ENCODE results near the gene VPS41. TPM values are rescaled to one million over a fixed set of nuclear protein-coding genes. Genes with fewer than 3 reads are reported as not detected.

The VPS41 gene
- total RNA-seq, 2 donors from 2014 or later: 15.6 to 18.1 TPM

GRCh38 chr7:38920731-38921130 is 11.7 kb upstream of the VPS41 start:
- Histone ChIP-seq H3K36me3 (no peaks in the 10 kb centered on the region), H3K4me3 (no peak overlapping the region), H3K27me3 (no peaks in the 10 kb centered on the region), H3K27ac (no peak overlapping the region), H3K4me1 (no peaks in the 10 kb centered on the region), H3K9me3 (no peaks in the 10 kb centered on the region)
- no peak for DNase-seq (ENCODE audit: low spot score)
- no peak for TF ChIP-seq CTCF (IDR thresholded peaks at IDR 0.05)

GRCh38 chr7:38916396-38916795 is 7.4 kb upstream of the VPS41 start:
- no peaks in the 10 kb centered on the region for H3K4me1 ChIP-seq
- H3K36me3 ChIP-seq: no peaks in the 10 kb centered on the region
- H3K27me3 ChIP-seq: no peaks in the 10 kb centered on the region
- no peak overlapping the region for H3K27ac ChIP-seq
- TF ChIP-seq CTCF (IDR thresholded peaks at IDR 0.05): no peak
- H3K9me3 ChIP-seq: no peaks in the 10 kb centered on the region
- DNase-seq (ENCODE audit: low spot score): no peak
- H3K4me3 ChIP-seq: no peak overlapping the region

DNA sequence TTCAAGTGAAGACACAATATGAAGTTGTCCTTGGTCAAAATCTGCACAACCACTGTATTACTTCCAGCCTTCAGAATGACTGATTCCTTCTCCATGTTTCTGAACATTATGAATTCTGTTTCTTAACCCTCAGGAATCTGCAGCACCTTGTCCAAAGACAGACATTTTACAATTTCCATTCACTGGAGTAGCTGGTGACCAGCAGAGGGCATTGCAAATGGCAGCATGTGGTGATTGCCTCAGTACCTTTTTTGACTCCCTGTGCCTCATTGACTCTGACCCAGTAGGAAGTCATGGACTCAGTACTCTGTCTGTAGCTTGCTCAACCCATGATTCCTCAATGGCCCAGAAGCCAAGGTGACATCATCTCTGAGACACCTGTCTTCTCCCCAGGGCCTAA is 879 bp upstream of the VPS41 start:
- DNase-seq (ENCODE audit: low spot score): no peak
- no peak overlapping the region for H3K27ac ChIP-seq
- peaks cover 0 to 6% of the 10 kb centered on the region in 2 donors for H3K4me1 ChIP-seq
- no peaks in the 10 kb centered on the region for H3K36me3 ChIP-seq
- TF ChIP-seq CTCF (IDR thresholded peaks at IDR 0.05): no peak
- H3K4me3 ChIP-seq: no peak overlapping the region
- no peaks in the 10 kb centered on the region for H3K9me3 ChIP-seq
- H3K27me3 ChIP-seq: no peaks in the 10 kb centered on the region

- Histone ChIP-seq H3K4me3 (no peak overlapping the region), H3K27me3 (no peaks in the 10 kb centered on the region), H3K9me3 (no peaks in the 10 kb centered on the region), H3K36me3 (no peaks in the 10 kb centered on the region), H3K4me1 (peaks cover 0 to 6% of the 10 kb centered on the region in 2 donors), H3K27ac (no peak overlapping the region)
- DNase-seq (ENCODE audit: low spot score): no peak
- TF ChIP-seq CTCF (IDR thresholded peaks at IDR 0.05): no peak
Measured at GRCh38 chr7:38907766-38908165, 1.2 kb downstream of the VPS41 start.

GRCh38 chr7:38907066-38907465 is 1.9 kb downstream of the VPS41 start:
- H3K27ac ChIP-seq: no peak overlapping the region
- H3K27me3 ChIP-seq: no peaks in the 10 kb centered on the region
- DNase-seq (ENCODE audit: low spot score): no peak
- H3K4me1 ChIP-seq: peaks cover 0 to 6% of the 10 kb centered on the region in 2 donors
- no peaks in the 10 kb centered on the region for H3K9me3 ChIP-seq
- H3K4me3 ChIP-seq: no peak overlapping the region
- no peak for TF ChIP-seq CTCF (IDR thresholded peaks at IDR 0.05)
- H3K36me3 ChIP-seq: no peaks in the 10 kb centered on the region

- Histone ChIP-seq H3K4me3 (no peak overlapping the region), H3K27ac (no peak overlapping the region), H3K9me3 (no peaks in the 10 kb centered on the region), H3K4me1 (peaks cover 0 to 6% of the 10 kb centered on the region in 2 donors), H3K27me3 (no peaks in the 10 kb centered on the region), H3K36me3 (no peaks in the 10 kb centered on the region)
- TF ChIP-seq CTCF (IDR thresholded peaks at IDR 0.05): no peak
- DNase-seq (ENCODE audit: low spot score): no peak
Measured at GRCh38 chr7:38905056-38905759, 3.8 kb downstream of the VPS41 start.

Measured in right atrium auricular region (tissue), 2 donors.